ENCODE results near the gene MANSC4. TPM values are rescaled to one million over a fixed set of nuclear protein-coding genes. Genes with fewer than 3 reads are reported as not detected.
"Not testable (repeated sequence)": the region's sequence is repeated elsewhere in the genome, so short reads cannot be mapped to it uniquely, and the experiment has no call there.

Gene MANSC4
- total RNA-seq, 4 donors from 2014 or later: not detected

DNA sequence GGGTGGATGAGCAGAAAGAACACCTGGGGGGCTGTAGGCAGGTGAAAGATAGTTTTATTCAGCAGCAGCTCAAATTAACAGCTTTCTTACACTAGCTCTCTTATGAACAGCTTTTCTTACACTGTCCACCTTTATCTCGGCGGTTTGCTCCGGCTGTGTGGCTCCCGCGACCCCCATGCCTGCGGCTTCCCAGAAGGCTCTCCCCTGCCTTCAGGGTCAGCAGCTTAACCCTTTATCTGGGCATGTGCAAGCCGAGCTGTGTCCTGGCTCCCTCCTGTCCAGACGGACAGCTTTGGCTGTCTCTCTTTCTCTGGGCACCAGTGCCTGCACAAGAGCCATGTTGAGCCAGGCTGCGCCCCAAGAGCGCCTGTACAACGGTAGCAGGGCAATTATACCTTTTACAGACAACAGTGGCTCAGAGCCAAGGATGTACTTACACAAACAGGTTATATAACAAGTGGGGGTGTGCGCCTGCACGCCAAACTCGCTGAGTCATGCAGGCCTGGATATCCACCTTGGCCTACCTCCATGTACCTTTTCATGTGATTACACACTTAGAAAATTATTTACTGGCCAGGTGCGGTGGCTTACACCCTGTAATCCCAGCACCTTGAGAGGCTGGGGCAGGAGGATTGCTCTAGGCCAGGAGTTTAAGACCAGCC lies 28.5 kb downstream of the MANSC4 start:
- Histone ChIP-seq H3K27me3 (no peaks in the 10 kb centered on the region), H3K4me1 (peaks cover 3 to 20% (median 10%) of the 10 kb centered on the region in 3 donors), H3K36me3 (peaks cover 0 to 35% of the 10 kb centered on the region in 2 donors), H3K27ac (no peak overlapping the region), H3K4me3 (no peak overlapping the region), H3K9me3 (no peaks in the 10 kb centered on the region)
- no peak for TF ChIP-seq POLR2A (IDR thresholded peaks at IDR 0.05)
- TF ChIP-seq EP300 (IDR thresholded peaks at IDR 0.05): no peak
- TF ChIP-seq POLR2AphosphoS5 (IDR thresholded peaks at IDR 0.05): no peak
- no peak for TF ChIP-seq CTCF (IDR thresholded peaks at IDR 0.05)
- no peak for ATAC-seq
- WGBS, 2 donors (ENCODE audit: low coverage in 1 of 2): 80 to 81% methylated on average over 2 to 4 of the region's 15 CpGs

DNA sequence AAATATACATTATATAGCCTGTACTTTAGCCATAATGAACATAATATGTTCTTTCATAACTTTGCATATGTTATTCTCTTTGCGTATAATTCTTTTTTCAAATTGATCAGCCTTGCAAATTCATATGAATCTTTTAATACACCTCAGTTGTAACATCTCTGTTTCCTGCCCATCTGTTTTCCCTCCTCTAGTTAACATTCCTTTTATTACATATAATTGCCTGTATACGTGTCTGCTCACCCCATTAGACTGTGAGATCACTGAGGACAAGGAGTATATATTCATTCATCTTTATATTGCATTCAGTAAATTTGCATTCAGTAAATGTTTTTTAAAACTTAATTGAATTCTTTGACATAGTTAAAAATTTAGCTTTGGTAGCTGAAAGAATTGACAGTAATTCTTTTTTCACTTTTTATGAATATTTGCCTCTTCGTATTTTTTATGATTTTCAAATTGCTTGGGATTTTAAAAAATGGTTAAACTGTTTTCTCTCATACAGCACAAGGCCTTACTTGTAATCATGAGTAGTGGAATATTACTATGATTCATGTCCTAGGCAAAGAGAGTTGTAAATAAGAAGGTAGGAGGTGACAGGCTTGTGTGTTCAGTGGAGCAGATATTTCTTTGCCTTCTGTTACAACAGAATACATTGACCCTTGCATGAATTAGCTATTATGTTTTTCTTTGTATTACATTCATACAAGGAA lies 32.8 kb downstream of the MANSC4 start:
- ATAC-seq: peak; percentile 72
- no peak for TF ChIP-seq POLR2A (IDR thresholded peaks at IDR 0.05)
- no peak for TF ChIP-seq POLR2AphosphoS5 (IDR thresholded peaks at IDR 0.05)
- TF ChIP-seq CTCF (IDR thresholded peaks at IDR 0.05): no peak
- TF ChIP-seq EP300 (IDR thresholded peaks at IDR 0.05): no peak
- H3K36me3 ChIP-seq: peaks cover 0 to 30% of the 10 kb centered on the region in 2 donors
- H3K9me3 ChIP-seq: no peaks in the 10 kb centered on the region
- H3K27ac ChIP-seq: peak overlapping the region; percentile 70 to 93 (median 84)
- H3K27me3 ChIP-seq: no peaks in the 10 kb centered on the region
- peaks cover 3 to 20% (median 10%) of the 10 kb centered on the region in 3 donors for H3K4me1 ChIP-seq
- no peak overlapping the region for H3K4me3 ChIP-seq
- WGBS, 2 donors (ENCODE audit: low coverage in 1 of 2): 75 to 100% methylated on average over 1 to 3 of the region's 3 CpGs

DNA sequence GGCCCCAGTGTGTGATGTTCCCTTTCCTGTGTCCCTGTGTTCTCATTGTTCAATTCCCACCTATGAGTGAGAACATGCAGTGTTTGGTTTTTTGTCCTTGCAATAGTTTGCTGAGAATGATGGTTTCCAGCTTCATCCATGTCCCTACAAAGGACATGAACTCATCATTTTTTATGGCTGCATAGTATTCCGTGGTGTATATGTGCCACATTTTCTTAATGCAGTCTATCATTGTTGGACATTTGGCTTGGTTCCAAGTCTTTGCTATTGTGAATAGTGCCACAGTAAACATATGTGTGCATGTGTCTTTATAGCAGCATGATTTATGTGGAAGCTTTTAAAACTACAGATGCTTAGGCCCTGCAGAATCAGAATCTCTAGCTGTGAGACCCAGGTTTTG lies 34.3 kb downstream of the MANSC4 start:
- not testable (repeated sequence) for ATAC-seq, H3K9me3 ChIP-seq
- WGBS, 2 donors (ENCODE audit: low coverage in 1 of 2): 83% methylated on average over 1 of the region's 1 CpG; no CpG with 5 or more reads in 1 of the 2 donors

DNA sequence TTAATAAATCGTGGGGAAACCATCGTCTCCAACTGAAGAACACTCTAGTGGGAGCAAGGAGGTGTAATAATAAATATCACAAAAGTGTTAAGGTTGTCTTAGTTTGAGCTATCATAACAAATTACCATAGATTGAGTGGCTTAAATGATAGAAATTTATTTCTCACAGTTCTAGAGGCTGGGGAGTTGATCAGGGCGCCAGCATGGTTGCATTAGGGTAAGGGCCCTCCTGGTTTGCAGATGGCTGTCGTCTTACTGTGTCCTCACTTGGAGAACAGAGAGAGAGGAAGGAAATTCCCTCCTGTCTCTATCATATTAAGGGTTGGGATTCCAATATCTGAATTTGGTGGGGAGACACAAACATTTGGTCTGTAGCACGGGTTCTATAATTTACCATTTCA lies 36.4 kb downstream of the MANSC4 start:
- Histone ChIP-seq H3K27ac (no peak overlapping the region), H3K4me1 (peaks cover 3 to 17% (median 10%) of the 10 kb centered on the region in 3 donors), H3K36me3 (peaks cover 0 to 54% of the 10 kb centered on the region in 2 donors), H3K4me3 (no peak overlapping the region), H3K27me3 (no peaks in the 10 kb centered on the region), H3K9me3 (no peaks in the 10 kb centered on the region)
- no peak for ATAC-seq
- 95 to 96% methylated on average over 3 to 5 of the region's 5 CpGs for WGBS, 2 donors (ENCODE audit: low coverage in 1 of 2)
- no peak for TF ChIP-seq EP300 (IDR thresholded peaks at IDR 0.05)
- TF ChIP-seq POLR2AphosphoS5 (IDR thresholded peaks at IDR 0.05): no peak
- TF ChIP-seq POLR2A (IDR thresholded peaks at IDR 0.05): no peak
- TF ChIP-seq CTCF (IDR thresholded peaks at IDR 0.05): no peak

More for the DNA sequence above, 34.3 kb downstream of the MANSC4 start:
- peaks cover 3 to 20% (median 10%) of the 10 kb centered on the region in 3 donors for H3K4me1 ChIP-seq
- H3K4me3 ChIP-seq, H3K27ac ChIP-seq, H3K27me3 ChIP-seq: not testable (repeated sequence)
- H3K36me3 ChIP-seq: peaks cover 0 to 33% of the 10 kb centered on the region in 2 donors

GRCh38 chr12:27734321-27734720 lies 45.7 kb downstream of the MANSC4 start:
- H3K27ac ChIP-seq, H3K9me3 ChIP-seq, H3K27me3 ChIP-seq, H3K4me1 ChIP-seq, ATAC-seq, H3K4me3 ChIP-seq: not testable (repeated sequence)
- WGBS, 2 donors (ENCODE audit: low coverage in 1 of 2): 81 to 96% methylated on average over 8 to 9 of the region's 9 CpGs
- peaks cover 0 to 86% of the 10 kb centered on the region in 2 donors for H3K36me3 ChIP-seq

GRCh38 chr12:27733791-27734190 lies 46.2 kb downstream of the MANSC4 start:
- peaks cover 0 to 82% of the 10 kb centered on the region in 2 donors for H3K36me3 ChIP-seq
- WGBS, 2 donors (ENCODE audit: low coverage in 1 of 2): 89 to 95% methylated on average over 1 of the region's 1 CpG
- ATAC-seq: no peak
- TF ChIP-seq POLR2A (IDR thresholded peaks at IDR 0.05) (no peak), EP300 (IDR thresholded peaks at IDR 0.05) (no peak), POLR2AphosphoS5 (IDR thresholded peaks at IDR 0.05) (no peak), CTCF (IDR thresholded peaks at IDR 0.05) (no peak)
- H3K9me3 ChIP-seq: no peaks in the 10 kb centered on the region
- no peaks in the 10 kb centered on the region for H3K27me3 ChIP-seq
- H3K4me3 ChIP-seq: no peak overlapping the region
- no peak overlapping the region for H3K27ac ChIP-seq
- no peaks in the 10 kb centered on the region for H3K4me1 ChIP-seq
